Hepatocyte (in vitro differentiated cells): Measurements from ENCODE around the gene RSPO1. TPM values are rescaled to one million over a fixed set of nuclear protein-coding genes. Genes with fewer than 3 reads are reported as not detected.

Experiments
- DNase-seq: peaks from one replicate; pipeline ENCODE4 v3.0.0-alpha.2; 2016; ENCODE audit warnings: low spot score
- H2AFZ ChIP-seq: fragments of 200-600 bp; sonication (generic); 2 replicates; pipeline ENCODE4 v1.6.0; 2016; ENCODE audit warnings: antibody characterized with exemption, mild to moderate bottlenecking
- H3K27ac ChIP-seq: fragments of 200-600 bp; sonication (generic); 2 replicates; pipeline ENCODE4 v1.5.1; 2016; ENCODE audit warnings: mild to moderate bottlenecking
- H3K27me3 ChIP-seq: fragments of 200-600 bp; sonication (generic); 2 replicates; pipeline ENCODE4 v1.6.1; 2016
- H3K36me3 ChIP-seq: fragments of 200-600 bp; sonication (generic); replicated peaks from 2 replicates; pipeline ENCODE4 v1.5.1; 2016; ENCODE audit warnings: low read depth; ENCODE audit not compliant: insufficient read depth
- H3K4me1 ChIP-seq: fragments of 200-600 bp; sonication (generic); 2 replicates; pipeline ENCODE4 v1.5.1; 2016; ENCODE audit warnings: mild to moderate bottlenecking, moderate library complexity; ENCODE audit not compliant: insufficient read depth
- H3K4me2 ChIP-seq: fragments of 200-600 bp; sonication (generic); 2 replicates; pipeline ENCODE4 v1.6.0; 2016
- H3K4me3 ChIP-seq: fragments of 200-600 bp; sonication (generic); 2 replicates; pipeline ENCODE4 v1.5.1; 2016; ENCODE audit warnings: mild to moderate bottlenecking
- H3K79me2 ChIP-seq: fragments of 200-600 bp; sonication (generic); 2 replicates; pipeline ENCODE4 v1.6.0; 2017; ENCODE audit warnings: mild to moderate bottlenecking
- H3K9me2 ChIP-seq: fragments of 200-600 bp; sonication (generic); replicated peaks from 2 replicates; pipeline ENCODE4 v1.6.0; 2017; ENCODE audit warnings: mild to moderate bottlenecking; ENCODE audit not compliant: insufficient read depth
- H3K9me3 ChIP-seq: fragments of 200-600 bp; sonication (generic); 2 replicates; pipeline ENCODE4 v1.5.1; 2016; ENCODE audit warnings: low read depth, mild to moderate bottlenecking
- H4K20me1 ChIP-seq: fragments of 200-600 bp; sonication (generic); 2 replicates; pipeline ENCODE4 v1.6.0; 2016; ENCODE audit warnings: mild to moderate bottlenecking; ENCODE audit not compliant: insufficient read depth, poor library complexity, severe bottlenecking
- EZH2 ChIP-seq: fragments of 200-600 bp; sonication (generic); IDR thresholded peaks from 2 replicates; pipeline ENCODE4 v1.6.1; 2016; ENCODE audit warnings: antibody characterized with exemption, mild to moderate bottlenecking, borderline replicate concordance
- EZH2phosphoT487 ChIP-seq: fragments of 200-600 bp; sonication (generic); IDR thresholded peaks from one replicate; pipeline ENCODE4 v1.6.1; 2018; ENCODE audit warnings: antibody characterized with exemption, mild to moderate bottlenecking, low read depth, moderate library complexity; ENCODE audit not compliant: unreplicated experiment, severe bottlenecking
- WGBS: methylation state at CpG from one replicate; pipeline ENCODE4 v1.1.6; 2016; ENCODE audit warnings: low lambda C conversion rate; ENCODE audit errors: missing lambda C conversion rate; 5-methylcytosine and 5-hydroxymethylcytosine counted together
- polyA plus RNA-seq: library from polyadenylated mRNA; unstranded; fragments of >200 nt; fragmentation: Nextera tagmentation; extraction: Ambion mirVana; gene quantifications from 2 replicates; pipeline ENCODE4 v1.2.1, GENCODE V29; 2016
- total RNA-seq: library from RNA; depleted of rRNA; stranded (reverse); fragments of >200 nt; gene quantifications from 2 replicates; pipeline ENCODE4 v1.2.3, GENCODE V29; 2014
- TF ChIP-seq, protein P1 (sequence below): fragments of 200-600 bp; sonication (generic); IDR thresholded peaks from 2 replicates; pipeline ENCODE4 v1.5.1; 2016; ENCODE audit warnings: antibody characterized with exemption, mild to moderate bottlenecking; ENCODE audit not compliant: poor library complexity

RSPO1 gene
- total and polyA plus RNA-seq, 2 experiments from 2014 or later = 0.83 to 1.5 TPM

DNA sequence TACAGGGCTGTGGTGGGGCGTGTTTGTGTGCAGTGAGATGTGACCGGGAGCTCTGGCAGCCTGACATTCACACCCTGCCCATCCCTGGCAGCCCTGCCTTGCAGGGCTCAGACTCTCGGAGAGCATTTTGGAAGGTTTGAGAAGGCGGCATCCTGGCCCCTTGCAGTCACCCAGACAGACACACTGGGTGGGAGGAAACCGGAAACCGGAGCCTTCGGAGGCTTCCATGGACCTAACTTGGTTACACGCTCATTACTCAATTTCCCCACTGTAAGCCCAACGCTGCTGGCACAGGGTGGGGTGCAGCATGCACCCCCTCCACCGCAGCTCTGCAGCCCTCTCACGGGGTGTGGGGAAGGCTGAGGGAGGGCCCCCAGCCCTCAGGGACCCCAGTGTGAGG is 22.2 kb upstream of the RSPO1 start:
- no peaks in the 10 kb centered on the region for H3K9me2 ChIP-seq
- TF ChIP-seq, protein P1, sequence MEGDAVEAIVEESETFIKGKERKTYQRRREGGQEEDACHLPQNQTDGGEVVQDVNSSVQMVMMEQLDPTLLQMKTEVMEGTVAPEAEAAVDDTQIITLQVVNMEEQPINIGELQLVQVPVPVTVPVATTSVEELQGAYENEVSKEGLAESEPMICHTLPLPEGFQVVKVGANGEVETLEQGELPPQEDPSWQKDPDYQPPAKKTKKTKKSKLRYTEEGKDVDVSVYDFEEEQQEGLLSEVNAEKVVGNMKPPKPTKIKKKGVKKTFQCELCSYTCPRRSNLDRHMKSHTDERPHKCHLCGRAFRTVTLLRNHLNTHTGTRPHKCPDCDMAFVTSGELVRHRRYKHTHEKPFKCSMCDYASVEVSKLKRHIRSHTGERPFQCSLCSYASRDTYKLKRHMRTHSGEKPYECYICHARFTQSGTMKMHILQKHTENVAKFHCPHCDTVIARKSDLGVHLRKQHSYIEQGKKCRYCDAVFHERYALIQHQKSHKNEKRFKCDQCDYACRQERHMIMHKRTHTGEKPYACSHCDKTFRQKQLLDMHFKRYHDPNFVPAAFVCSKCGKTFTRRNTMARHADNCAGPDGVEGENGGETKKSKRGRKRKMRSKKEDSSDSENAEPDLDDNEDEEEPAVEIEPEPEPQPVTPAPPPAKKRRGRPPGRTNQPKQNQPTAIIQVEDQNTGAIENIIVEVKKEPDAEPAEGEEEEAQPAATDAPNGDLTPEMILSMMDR = no peak
- TF ChIP-seq EZH2 (no peak), EZH2phosphoT487 (no peak)
- DNase-seq = no peak
- 89% methylated on average over 11 of the region's 11 CpGs for WGBS
- no peak overlapping the region for H2AFZ ChIP-seq
- H3K27me3 ChIP-seq = peaks cover 11% of the 10 kb centered on the region
- no peaks in the 10 kb centered on the region for H3K79me2 ChIP-seq
- no peaks in the 10 kb centered on the region for H3K36me3 ChIP-seq
- H3K9me3 ChIP-seq = no peaks in the 10 kb centered on the region
- no peak overlapping the region for H3K4me3 ChIP-seq
- H3K4me2 ChIP-seq = no peak overlapping the region
- no peaks in the 10 kb centered on the region for H3K4me1 ChIP-seq
- H4K20me1 ChIP-seq = no peaks in the 10 kb centered on the region
- no peak overlapping the region for H3K27ac ChIP-seq

DNA sequence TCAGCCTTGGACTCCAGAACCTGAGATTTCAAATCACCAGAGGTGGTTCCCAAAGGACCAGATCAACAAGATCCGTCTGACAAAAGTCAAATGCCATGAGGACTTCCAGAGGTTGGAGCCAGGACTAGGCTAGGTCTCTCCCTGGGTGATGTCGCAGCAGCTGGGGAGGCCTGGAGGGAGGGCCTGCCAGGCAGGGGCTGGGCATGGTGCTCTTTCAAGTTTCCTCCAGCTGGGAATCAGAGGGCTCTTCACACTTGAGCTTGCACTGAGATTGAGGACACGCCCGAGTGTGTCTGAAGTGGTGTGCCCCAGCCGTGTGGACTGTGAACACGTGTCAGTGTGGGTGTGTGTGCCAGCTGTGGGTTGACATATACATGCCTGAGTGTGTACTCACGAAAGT is 21.3 kb upstream of the RSPO1 start:
- no peak for TF ChIP-seq EZH2phosphoT487
- TF ChIP-seq, protein P1 = no peak
- no peak for TF ChIP-seq EZH2
- no peaks in the 10 kb centered on the region for H3K36me3 ChIP-seq
- no peak overlapping the region for H3K27ac ChIP-seq
- no peaks in the 10 kb centered on the region for H3K4me1 ChIP-seq
- no peak overlapping the region for H2AFZ ChIP-seq
- no peak overlapping the region for H3K4me2 ChIP-seq
- no peaks in the 10 kb centered on the region for H3K9me2 ChIP-seq
- H3K79me2 ChIP-seq = no peaks in the 10 kb centered on the region
- H4K20me1 ChIP-seq = no peaks in the 10 kb centered on the region
- peaks cover 11% of the 10 kb centered on the region for H3K27me3 ChIP-seq
- no peaks in the 10 kb centered on the region for H3K9me3 ChIP-seq
- 73% methylated on average over 7 of the region's 7 CpGs for WGBS
- DNase-seq = no peak
- no peak overlapping the region for H3K4me3 ChIP-seq

DNA sequence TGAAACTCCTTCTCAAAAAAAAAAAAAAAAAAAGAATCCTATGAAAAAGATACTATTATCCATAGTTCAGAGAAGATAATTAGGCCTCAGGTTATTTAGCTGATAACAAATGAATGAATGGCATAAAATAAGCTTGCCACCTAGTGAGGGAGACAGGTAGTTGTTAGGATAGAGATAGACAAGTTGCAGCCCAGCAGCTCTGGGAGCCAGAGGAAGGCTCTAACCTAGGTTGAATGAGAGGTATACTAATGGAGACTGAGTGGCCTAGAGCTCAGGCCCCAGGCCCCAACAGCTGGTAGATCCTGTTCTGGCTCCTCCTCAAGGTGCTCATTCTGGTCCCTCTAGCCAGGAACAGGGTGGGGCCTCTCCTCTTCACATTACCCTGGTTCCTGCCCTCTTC is 20.6 kb upstream of the RSPO1 start:
- Histone ChIP-seq H3K36me3 (no peaks in the 10 kb centered on the region), H3K27me3 (peaks cover 7% of the 10 kb centered on the region), H3K4me2 (no peak overlapping the region), H3K4me1 (no peaks in the 10 kb centered on the region), H3K4me3 (no peak overlapping the region), H3K79me2 (no peaks in the 10 kb centered on the region), H4K20me1 (no peaks in the 10 kb centered on the region), H3K27ac (no peak overlapping the region), H3K9me2 (no peaks in the 10 kb centered on the region), H2AFZ (no peak overlapping the region), H3K9me3 (no peaks in the 10 kb centered on the region)
- no peak for DNase-seq
- TF ChIP-seq EZH2phosphoT487 (no peak), EZH2 (no peak)
- TF ChIP-seq, protein P1 = no peak

DNA sequence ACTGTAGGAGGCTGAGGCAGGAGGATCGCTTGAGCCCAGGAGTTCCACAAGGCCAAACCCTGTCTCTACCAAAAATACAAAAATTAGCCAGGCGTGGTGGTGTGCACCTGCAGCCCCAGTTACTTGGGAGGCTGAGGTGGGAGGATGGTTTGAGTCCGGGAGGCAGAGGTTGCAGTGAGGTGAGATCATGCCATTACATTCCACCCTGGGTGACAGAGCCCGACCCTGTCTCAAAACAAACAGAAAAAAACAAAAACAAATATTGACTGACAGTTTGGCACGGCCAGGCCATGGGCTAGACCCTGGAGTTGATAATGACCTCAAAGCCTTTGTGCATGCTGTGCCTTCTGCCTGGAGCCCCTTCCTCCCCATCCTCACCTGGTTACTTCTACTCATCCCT is 19.2 kb upstream of the RSPO1 start:
- Histone ChIP-seq H3K9me2 (no peaks in the 10 kb centered on the region), H3K4me1 (no peaks in the 10 kb centered on the region), H4K20me1 (no peaks in the 10 kb centered on the region), H3K4me2 (no peak overlapping the region), H2AFZ (no peak overlapping the region), H3K4me3 (no peak overlapping the region), H3K79me2 (no peaks in the 10 kb centered on the region), H3K27ac (no peak overlapping the region), H3K9me3 (no peaks in the 10 kb centered on the region), H3K36me3 (no peaks in the 10 kb centered on the region), H3K27me3 (no peaks in the 10 kb centered on the region)
- WGBS = 68% methylated on average over 5 of the region's 5 CpGs
- DNase-seq = no peak
- TF ChIP-seq, protein P1 = no peak
- no peak for TF ChIP-seq EZH2phosphoT487
- no peak for TF ChIP-seq EZH2
